ENCODE measurements around the gene NGLY1.

The NGLY1 gene

DNA sequence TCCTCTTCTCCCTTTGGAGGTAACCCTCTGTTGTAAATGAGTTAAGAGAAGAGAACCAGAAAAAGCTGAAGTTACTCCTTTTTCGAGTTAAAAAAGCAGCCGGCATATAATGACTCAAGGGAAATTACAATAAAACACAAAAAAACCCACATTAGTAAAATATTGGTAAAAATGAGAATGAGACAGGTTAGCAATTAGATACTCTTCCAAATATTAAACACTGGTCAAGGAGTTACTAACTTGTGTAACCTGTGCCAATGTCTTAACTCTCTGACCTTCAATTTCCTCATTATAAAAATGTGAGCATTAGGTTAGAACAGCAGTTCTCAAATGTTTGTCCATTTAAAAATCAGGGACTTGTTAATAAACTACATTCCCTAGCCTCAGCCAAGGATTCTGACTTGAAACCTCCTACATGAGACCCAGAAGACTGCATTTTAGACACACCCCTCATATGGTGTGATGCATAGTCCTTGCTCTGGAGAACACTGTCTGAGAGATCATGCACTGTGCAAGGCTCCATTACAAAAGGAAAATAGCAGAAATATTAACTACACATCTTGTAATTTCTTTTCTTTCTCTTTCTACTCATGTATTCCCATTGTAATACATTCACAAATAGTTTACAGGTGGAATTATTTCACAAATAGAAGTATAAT, 75.8 kb downstream of the NGLY1 start:
- no peak for FAIRE-seq

GRCh38 chr3:25706213-25706612, 77.0 kb downstream of the NGLY1 start:
- FAIRE-seq = no peak

- FAIRE-seq = no peak
Measured at GRCh38 chr3:25697553-25697952, 85.7 kb downstream of the NGLY1 start.

DNA sequence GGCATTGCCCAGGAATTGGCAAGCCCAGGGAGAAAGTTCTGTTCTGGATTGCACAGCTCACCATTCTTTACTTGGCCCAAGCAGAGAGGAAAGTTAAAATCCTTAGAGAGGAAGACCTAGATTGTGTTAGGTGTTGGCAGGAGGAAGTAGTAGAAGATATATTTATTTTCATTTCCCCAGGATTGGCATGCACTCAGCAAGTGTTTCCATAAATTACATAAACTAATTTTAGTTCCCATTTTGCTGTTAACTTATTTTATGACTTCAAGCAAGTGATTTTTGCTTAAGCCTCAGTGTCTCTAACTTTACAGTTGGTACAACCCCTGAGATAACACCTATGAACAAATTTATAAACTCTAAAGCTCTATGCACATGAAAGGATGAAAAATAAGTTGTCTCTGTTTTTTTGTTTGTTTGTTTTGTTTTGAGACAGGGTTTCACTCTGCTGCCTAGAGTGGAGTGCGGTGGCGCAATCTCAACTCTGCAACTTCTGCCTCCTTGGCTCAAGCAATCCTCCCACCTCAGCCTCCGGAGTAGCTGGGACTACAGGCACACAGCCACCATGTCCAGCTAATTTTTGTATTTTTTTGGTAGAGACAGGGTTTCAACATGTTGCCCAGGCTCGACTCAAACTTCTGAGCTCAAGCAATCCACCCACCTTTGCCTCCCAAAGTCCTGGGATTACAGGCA, 87.4 kb downstream of the NGLY1 start:
- no peak for FAIRE-seq

DNA sequence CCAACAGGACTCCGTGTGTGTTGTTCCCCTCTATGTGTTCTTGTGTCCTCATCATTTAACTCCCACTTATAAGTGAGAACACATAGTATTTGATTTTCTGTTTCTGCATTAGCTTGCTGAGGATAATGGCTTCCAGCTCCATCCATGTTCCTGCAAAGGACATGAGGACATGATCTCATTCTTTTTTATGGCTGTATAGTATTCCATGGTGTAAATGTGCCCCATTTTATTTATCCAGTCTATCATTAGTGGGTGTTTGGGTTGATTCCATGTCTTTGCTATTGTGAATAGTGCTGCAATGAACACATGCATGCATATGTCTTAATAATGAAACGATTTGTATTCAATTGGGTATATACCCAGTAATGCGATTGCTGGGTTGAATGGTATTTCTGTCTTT, 90.0 kb downstream of the NGLY1 start:
- no peak for FAIRE-seq

GRCh38 chr3:25692341-25692740, 90.9 kb downstream of the NGLY1 start:
- no peak for FAIRE-seq

GRCh38 chr3:25690768-25691533, 92.3 kb downstream of the NGLY1 start:
- FAIRE-seq = no peak

GRCh38 chr3:25689226-25689625, 94.0 kb downstream of the NGLY1 start:
- FAIRE-seq = no peak

GRCh38 chr3:25687742-25688141, 95.5 kb downstream of the NGLY1 start:
- no peak for FAIRE-seq

DNA sequence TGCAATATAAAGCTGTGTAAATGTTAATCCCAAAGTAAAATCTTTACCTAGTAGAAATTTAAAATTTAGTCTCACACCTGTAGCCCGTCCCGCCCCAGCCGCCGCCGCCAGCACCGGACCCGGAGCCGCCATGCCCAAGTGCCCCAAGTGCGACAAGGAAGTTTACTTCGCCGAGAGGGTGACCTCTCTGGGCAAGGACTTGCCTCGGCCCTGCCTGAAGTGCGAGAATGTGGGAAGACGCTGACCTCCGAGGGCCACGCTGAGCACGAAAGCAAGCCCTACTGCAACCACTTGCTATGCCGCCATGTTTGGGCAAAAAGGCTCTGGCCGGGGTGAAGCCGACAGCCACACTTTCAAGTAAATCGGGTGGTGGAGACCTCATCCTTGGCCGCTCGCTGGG, 96.5 kb downstream of the NGLY1 start:
- no peak for FAIRE-seq

DNA sequence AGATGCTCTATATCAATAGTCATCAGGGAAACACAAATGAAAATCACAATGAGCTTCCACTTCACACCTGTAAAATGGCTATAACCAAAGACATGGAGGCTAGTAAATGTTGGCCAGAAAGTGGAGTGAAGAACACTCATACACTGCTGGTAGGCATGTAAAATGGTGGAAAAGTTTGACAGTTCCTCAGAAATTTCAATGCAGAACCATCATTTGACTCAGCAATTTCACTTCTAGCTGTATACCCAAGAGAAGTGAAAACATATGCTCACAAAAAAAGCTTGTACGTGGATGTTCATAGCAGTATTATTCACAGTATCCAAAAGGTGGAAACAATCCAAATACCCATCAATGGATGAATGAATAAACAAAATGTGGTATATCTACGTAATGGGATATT, 99.4 kb downstream of the NGLY1 start:
- FAIRE-seq = no peak

GRCh38 chr3:25683410-25683809, 99.8 kb downstream of the NGLY1 start:
- FAIRE-seq = no peak

- no peak for FAIRE-seq
Measured at GRCh38 chr3:25679642-25680302, 103.5 kb downstream of the NGLY1 start.

GRCh38 chr3:25679166-25679565, 104.1 kb downstream of the NGLY1 start:
- no peak for FAIRE-seq

DNA sequence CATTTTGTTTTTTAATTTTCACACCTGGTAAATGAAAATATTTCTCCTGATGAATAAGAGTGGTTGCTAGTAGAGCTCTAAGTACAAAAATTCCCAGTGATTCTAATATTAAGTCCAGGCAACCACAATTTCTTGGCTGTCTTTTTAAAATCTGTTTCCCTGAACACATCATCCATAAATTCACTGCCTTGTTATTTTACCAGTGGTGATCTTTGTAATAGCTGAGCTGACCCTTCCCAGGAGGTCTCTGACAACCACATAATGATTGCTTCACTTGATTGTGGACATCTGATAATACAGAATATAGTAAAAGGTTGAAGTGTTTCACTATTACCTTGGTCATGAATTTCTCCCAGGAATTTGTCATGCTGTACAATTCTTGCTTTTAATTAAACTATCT, 104.7 kb downstream of the NGLY1 start:
- FAIRE-seq = no peak

- FAIRE-seq = no peak
Measured at GRCh38 chr3:25677121-25677520, 106.1 kb downstream of the NGLY1 start.

DNA sequence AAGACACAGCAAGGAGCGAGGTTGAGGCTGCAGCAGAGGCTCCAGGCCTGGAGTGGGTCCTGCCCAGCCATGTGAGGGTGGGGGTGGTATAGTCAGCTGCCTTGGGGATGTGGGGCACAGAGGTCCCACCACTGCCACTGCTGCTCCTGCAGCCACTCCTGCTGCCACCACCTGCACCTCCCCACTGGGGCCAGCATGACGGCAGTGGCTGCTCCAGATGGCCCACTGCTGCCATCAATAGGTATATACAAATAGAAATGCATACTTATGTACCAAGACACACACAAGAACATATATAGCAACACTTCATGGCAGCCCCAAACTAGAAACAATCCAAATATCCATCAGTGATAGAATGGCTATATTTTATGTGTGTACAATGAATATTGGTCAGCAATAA, 108.6 kb downstream of the NGLY1 start:
- no peak for FAIRE-seq

- FAIRE-seq = no peak
Measured at GRCh38 chr3:25673738-25674298, 109.4 kb downstream of the NGLY1 start.
